ENCODE data around the gene CA10. TPM values are rescaled to one million over a fixed set of nuclear protein-coding genes. Genes with fewer than 3 reads are reported as not detected.

Gene CA10
- total RNA-seq, 1 experiment from 2014 or later: 0.46 TPM

DNA sequence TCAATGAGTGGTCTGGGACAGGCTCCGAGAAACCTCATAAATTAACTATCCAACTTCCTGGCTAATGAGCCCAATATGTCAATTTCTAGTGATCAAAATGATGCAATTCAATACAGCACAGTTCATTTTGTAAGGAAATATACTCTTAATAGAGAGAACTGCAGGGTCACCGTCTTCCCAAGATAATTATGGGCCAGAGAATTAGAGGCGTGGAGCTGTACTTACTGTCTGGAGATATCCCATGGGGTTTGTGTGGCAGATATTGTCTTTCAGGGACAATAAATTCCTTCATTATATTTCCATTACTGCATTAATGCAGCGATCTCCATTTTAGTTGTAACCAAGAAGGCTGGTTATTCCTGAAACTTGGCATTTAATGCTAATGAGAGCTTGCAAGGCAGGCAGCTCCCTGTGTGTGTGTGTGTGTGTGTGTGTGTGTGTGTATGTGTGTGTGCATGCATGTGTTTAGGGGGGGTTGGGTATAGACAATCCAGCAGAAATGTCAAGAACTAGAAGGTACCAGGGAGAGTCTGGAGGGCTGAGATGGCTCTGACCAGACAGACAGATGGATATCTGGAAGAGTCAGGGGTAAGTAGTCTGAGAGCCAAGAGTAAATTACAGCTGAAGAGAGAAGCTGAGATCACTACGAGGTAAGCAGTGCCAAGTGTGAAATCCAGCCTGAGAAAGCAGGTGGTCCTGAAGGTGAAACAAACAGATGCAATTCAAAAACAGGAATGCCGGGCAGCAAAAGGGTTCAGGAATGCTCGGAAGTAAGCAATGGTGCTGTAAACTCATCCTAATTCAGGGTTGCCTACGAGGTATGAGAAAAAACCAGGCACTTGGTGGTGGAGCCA lies 393.0 kb downstream of the CA10 start:
- Histone ChIP-seq H3K23ac (ENCODE audit: insufficient read length, low read depth, low read length) (no peak overlapping the region), H3K23me2 (ENCODE audit: insufficient read length, low read depth, low read length, poor library complexity, severe bottlenecking) (no peaks in the 10 kb centered on the region), H4K91ac (ENCODE audit: insufficient read length, low read depth, low read length) (no peak overlapping the region), H2AK5ac (ENCODE audit: insufficient read length, low read length) (no peak overlapping the region), H3K4me1 (ENCODE audit: insufficient read depth, low read length) (no peaks in the 10 kb centered on the region), H2BK12ac (ENCODE audit: insufficient read length, low read depth, low read length) (no peak overlapping the region), H3K4me2 (ENCODE audit: insufficient read depth, insufficient read length, low read length) (no peak overlapping the region), H4K20me1 (ENCODE audit: control insufficient read depth, insufficient read depth, insufficient read length) (no peaks in the 10 kb centered on the region), H3K27ac (ENCODE audit: insufficient read length, low read depth, low read length) (no peak overlapping the region), H4K5ac (ENCODE audit: insufficient read length, low read depth, low read length) (no peak overlapping the region), H3K56ac (ENCODE audit: insufficient read length, low read depth, low read length) (no peak overlapping the region), H2BK20ac (ENCODE audit: low read depth, low read length, poor library complexity, severe bottlenecking) (no peak overlapping the region), H3K79me1 (ENCODE audit: insufficient read depth, low read depth, low read length, poor library complexity, severe bottlenecking) (no peaks in the 10 kb centered on the region), H3K14ac (ENCODE audit: insufficient read depth, low read length) (no peak overlapping the region), H4K8ac (replicated peaks; ENCODE audit: insufficient read length, low read depth, low read length) (no peak overlapping the region), H2AFZ (ENCODE audit: low read length) (no peak overlapping the region), H2BK120ac (ENCODE audit: low read depth, low read length, poor library complexity, severe bottlenecking) (no peak overlapping the region), H3K18ac (ENCODE audit: insufficient read length, low read depth, low read length) (no peak overlapping the region), H3T11ph (ENCODE audit: low read length) (no peak overlapping the region), H2BK15ac (ENCODE audit: low read depth, low read length) (no peak overlapping the region), H3K9ac (ENCODE audit: extremely low read depth, insufficient read length, low read length) (no peak overlapping the region), H3K4ac (ENCODE audit: low read depth, low read length) (no peak overlapping the region), H3K27me3 (ENCODE audit: insufficient read depth, low read length) (no peaks in the 10 kb centered on the region), H3K79me2 (ENCODE audit: insufficient read depth, low read length) (no peaks in the 10 kb centered on the region), H3K9me3 (ENCODE audit: control insufficient read depth, low read depth, low read length) (no peaks in the 10 kb centered on the region), H2BK5ac (ENCODE audit: insufficient read length, low read length) (no peak overlapping the region)
- no peak for TF ChIP-seq CTCF (conservative IDR thresholded peaks at IDR 0.05)
- H3K27ac Mint-ChIP-seq: no peak overlapping the region
- DNase-seq: no peak
- H3K9me3 Mint-ChIP-seq: peaks cover 3% of the 10 kb centered on the region in 2 experiments; a peak in 2 of 5 replicates
- peaks cover 0 to 6% (median 0%) of the 10 kb centered on the region in 3 experiments; a peak in 1 of 7 replicates for H3K36me3 Mint-ChIP-seq (ENCODE audit: insufficient read depth in 1 of 3, low read depth in 3 of 3)
- no peak overlapping the region for H3K4me3 Mint-ChIP-seq
- peaks cover under 1 to 2% of the 10 kb centered on the region in 2 experiments; a peak in 3 of 4 replicates for H3K4me1 Mint-ChIP-seq
- no CpG with 5 or more reads among the region's 8 CpGs for WGBS (ENCODE audit: extremely low coverage, insufficient read length, low lambda C conversion rate)
- no peaks in the 10 kb centered on the region for H3K27me3 Mint-ChIP-seq (ENCODE audit: low read depth)

Measured in H9 (cell line).